Left ventricle myocardium inferior (tissue), 1 donor: ENCODE results near the gene ARHGAP24. TPM values are rescaled to one million over a fixed set of nuclear protein-coding genes. Genes with fewer than 3 reads are reported as not detected.

Source experiments
- DNase-seq: peaks from one replicate; pipeline ENCODE4 v3.0.0-alpha.2; 2020
- H3K27ac ChIP-seq: fragments of 200-600 bp; replicated peaks from 2 replicates; pipeline ENCODE4 v1.8.0; 2021
- H3K27me3 ChIP-seq: fragments of 200-600 bp; 2 replicates; pipeline ENCODE4 v1.8.0; 2021; ENCODE audit warnings: low read depth
- H3K36me3 ChIP-seq: fragments of 200-600 bp; 2 replicates; pipeline ENCODE4 v1.8.0; 2021
- H3K4me1 ChIP-seq: fragments of 200-600 bp; 2 replicates; pipeline ENCODE4 v1.8.0; 2021
- H3K4me3 ChIP-seq: fragments of 200-600 bp; 2 replicates; pipeline ENCODE4 v1.8.0; 2021; ENCODE audit warnings: mild to moderate bottlenecking, moderate library complexity
- H3K9me3 ChIP-seq: fragments of 200-600 bp; replicated peaks from 2 replicates; pipeline ENCODE4 v1.8.0; 2021
- intact Hi-C: fragments of 100-400 bp; cut with micrococcal nuclease; formaldehyde crosslinking; loops from one replicate; pipeline ENCODE4 v1.11.0; 2022
- total RNA-seq: library from RNA; stranded (reverse); fragmentation: NEBNext Ultra II Directional; extraction: Animal tissue kit (Norgen Biotek cat#: 25700); gene quantifications from one replicate; pipeline ENCODE4 v1.2.1, GENCODE V29; 2021
- TF ChIP-seq, protein P1 (sequence below): fragments of 200-600 bp; IDR thresholded peaks from 2 replicates; pipeline ENCODE4 v1.8.0; 2021; ENCODE audit warnings: antibody characterized with exemption, mild to moderate bottlenecking, borderline replicate concordance
- donor health status: DM: no; HTN: yes; CAD: no; lungs with severe emphysema.

Gene ARHGAP24
- total RNA-seq, 1 donor from 2014 or later, result 13.7 TPM

DNA sequence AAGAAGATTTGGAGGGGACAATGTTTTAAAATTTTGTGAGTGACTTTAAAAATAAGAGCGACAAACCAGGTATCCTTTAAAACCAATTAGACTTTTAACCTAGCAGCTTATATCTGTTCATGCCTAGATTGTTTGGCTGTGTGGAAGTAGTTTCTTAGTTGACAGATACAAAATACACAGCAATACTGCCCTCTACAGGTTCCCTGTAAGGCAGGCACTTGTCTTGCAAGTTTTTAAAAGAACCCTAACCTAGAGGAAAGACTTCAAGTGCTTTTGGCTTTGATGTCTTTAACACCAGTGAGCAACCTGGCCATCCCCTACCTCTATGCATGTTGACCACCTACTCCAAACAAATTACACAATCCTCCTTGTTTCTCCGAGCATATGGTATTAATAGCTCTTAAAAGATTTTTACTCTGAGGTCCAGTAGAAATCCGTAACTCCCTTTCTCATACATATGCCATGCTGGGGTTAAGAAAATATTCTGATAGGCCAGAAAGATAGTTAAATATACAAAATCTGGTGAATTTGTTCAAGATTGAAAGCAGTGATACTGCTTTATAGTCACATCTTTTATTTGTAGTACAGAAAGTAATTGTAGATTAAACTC is 273.0 kb downstream of the ARHGAP24 start:
- no peak overlapping the region for H3K27ac ChIP-seq
- H3K27me3 ChIP-seq, result no peaks in the 10 kb centered on the region
- TF ChIP-seq, protein P1, sequence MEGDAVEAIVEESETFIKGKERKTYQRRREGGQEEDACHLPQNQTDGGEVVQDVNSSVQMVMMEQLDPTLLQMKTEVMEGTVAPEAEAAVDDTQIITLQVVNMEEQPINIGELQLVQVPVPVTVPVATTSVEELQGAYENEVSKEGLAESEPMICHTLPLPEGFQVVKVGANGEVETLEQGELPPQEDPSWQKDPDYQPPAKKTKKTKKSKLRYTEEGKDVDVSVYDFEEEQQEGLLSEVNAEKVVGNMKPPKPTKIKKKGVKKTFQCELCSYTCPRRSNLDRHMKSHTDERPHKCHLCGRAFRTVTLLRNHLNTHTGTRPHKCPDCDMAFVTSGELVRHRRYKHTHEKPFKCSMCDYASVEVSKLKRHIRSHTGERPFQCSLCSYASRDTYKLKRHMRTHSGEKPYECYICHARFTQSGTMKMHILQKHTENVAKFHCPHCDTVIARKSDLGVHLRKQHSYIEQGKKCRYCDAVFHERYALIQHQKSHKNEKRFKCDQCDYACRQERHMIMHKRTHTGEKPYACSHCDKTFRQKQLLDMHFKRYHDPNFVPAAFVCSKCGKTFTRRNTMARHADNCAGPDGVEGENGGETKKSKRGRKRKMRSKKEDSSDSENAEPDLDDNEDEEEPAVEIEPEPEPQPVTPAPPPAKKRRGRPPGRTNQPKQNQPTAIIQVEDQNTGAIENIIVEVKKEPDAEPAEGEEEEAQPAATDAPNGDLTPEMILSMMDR, result peak; percentile 90
- H3K4me3 ChIP-seq, result no peak overlapping the region
- H3K36me3 ChIP-seq, result no peaks in the 10 kb centered on the region
- intact Hi-C loops, result loop anchor here (2.0 to 10.0 kb wide), 2 partner anchors 599 to 663 kb away; no protein-coding TSS in a partner anchor
- no peak for DNase-seq
- no peaks in the 10 kb centered on the region for H3K9me3 ChIP-seq
- H3K4me1 ChIP-seq, result peaks cover 21% of the 10 kb centered on the region

DNA sequence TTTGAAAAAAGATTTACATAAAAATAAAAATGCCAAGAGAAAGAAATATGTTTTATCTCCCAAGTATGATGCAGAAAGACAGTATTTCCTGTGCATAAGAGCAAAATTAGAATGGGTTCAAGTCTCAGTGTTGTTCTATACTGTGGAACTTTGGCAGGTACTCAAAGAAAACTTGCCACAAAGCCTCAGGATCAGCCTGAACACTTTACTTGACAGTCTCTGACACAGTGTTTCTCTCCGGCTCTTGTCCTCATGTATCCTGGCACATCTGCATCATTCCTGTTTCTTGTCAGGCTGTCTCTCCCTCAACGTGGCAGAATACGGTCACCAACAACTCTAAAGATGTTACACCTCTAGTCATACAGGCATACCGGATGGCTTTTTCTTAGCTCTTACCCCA is 273.7 kb downstream of the ARHGAP24 start:
- Histone ChIP-seq H3K36me3 (no peaks in the 10 kb centered on the region), H3K27ac (no peak overlapping the region), H3K4me1 (peaks cover 22% of the 10 kb centered on the region), H3K27me3 (no peaks in the 10 kb centered on the region), H3K9me3 (no peaks in the 10 kb centered on the region), H3K4me3 (no peak overlapping the region)
- DNase-seq, result no peak
- TF ChIP-seq, protein P1, result no peak
- intact Hi-C loops, result loop anchor here (2.0 to 10.0 kb wide), 2 partner anchors 600 to 664 kb away; no protein-coding TSS in a partner anchor

DNA sequence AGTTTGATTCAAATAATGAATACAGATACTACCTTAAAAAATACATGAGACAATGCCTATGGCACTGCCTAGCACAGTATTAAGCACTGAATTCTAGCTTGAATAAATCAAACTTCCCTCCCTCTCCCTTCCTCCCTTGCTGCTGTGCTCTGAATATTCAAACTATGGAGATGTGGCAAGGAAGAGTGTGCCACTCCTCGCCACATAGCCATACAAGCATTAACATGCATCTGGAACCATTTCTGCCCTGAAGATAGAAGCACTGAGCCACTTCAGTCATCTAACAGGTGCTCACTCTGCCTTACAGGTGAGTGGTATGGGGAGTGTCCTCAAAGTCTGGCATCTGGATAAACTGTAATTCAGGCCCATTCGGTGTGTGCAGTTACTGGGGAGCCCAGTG is 276.9 kb downstream of the ARHGAP24 start:
- Histone ChIP-seq H3K4me1 (peaks cover 23% of the 10 kb centered on the region), H3K4me3 (no peak overlapping the region), H3K27me3 (no peaks in the 10 kb centered on the region), H3K27ac (no peak overlapping the region), H3K36me3 (no peaks in the 10 kb centered on the region), H3K9me3 (no peaks in the 10 kb centered on the region)
- TF ChIP-seq, protein P1, result no peak
- DNase-seq, result no peak
- intact Hi-C loops, result loop anchor here (10.0 kb wide), 1 partner anchor 293 kb away; no protein-coding TSS in a partner anchor

DNA sequence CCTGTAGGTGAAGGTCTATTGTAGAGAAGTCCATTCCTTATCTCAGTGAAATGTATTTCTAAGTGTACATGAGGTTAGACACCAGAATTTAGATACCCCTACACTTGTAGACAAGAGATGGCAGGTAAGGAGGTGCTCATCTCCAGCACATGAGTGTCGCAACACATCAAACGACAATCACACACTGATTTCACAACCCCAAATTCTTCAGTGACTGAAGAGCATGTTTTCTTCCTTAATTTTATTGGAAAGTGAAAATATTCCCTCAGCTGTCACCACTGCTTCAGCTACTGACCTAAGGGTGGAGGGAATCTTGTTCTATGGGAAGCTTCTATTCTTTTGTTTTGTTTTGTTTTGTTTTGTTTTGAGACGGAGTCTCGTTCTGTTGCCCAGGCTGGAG is 280.3 kb downstream of the ARHGAP24 start:
- no peak for DNase-seq
- no peaks in the 10 kb centered on the region for H3K27me3 ChIP-seq
- H3K4me1 ChIP-seq, result peaks cover 12% of the 10 kb centered on the region
- H3K4me3 ChIP-seq, result no peak overlapping the region
- no peaks in the 10 kb centered on the region for H3K36me3 ChIP-seq
- H3K9me3 ChIP-seq, result no peaks in the 10 kb centered on the region
- intact Hi-C loops, result loop anchor here (10.0 kb wide), 1 partner anchor 290 kb away; no protein-coding TSS in a partner anchor
- H3K27ac ChIP-seq, result no peak overlapping the region
- TF ChIP-seq, protein P1, result no peak

DNA sequence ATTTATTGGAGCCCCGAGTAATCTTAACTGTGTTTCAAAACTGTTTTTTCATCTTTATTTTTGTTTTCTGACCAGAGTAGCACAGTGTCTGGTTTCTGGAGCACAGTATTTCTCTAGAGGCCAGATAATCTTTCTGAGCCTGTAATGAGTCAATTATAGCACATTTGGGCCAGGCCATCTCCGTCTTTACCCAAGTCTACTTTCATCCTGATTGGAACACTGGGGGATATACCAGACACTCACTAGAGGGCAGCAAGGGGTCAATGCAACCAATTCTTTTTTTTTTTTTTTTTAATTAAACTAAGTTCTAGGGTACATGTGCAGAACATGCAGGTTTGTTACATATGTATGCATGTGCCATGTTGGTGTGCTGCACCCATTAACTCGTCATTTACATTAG is 282.0 kb downstream of the ARHGAP24 start:
- Histone ChIP-seq H3K4me3 (no peak overlapping the region), H3K27ac (no peak overlapping the region), H3K4me1 (peaks cover 26% of the 10 kb centered on the region), H3K27me3 (no peaks in the 10 kb centered on the region), H3K9me3 (no peaks in the 10 kb centered on the region), H3K36me3 (no peaks in the 10 kb centered on the region)
- intact Hi-C loops, result loop anchor here (10.0 kb wide), 1 partner anchor 288 kb away; no protein-coding TSS in a partner anchor
- no peak for DNase-seq
- TF ChIP-seq, protein P1, result peak; percentile 60
